Measurements from ENCODE around the gene LYRM4.

DNA sequence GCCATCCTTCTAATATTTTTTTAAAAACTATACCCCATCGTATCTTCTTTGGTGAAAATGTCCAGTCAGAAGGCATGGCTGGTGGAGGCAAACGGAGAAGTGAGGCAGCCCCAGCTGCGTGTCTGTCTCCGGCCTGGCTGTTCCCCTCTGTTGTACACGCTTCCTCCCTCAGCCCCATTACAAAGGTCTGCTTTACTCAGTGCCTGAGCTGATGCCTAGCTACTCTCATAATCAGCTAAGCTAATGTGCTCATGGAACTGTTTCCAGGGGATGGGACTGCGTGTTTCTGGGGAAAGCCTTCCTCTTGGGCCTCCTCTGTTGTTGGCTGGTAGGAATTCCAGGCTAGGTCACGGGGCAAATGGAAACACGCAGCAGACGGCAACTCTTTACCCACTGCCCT lies 108.3 kb downstream of the LYRM4 start:
- TF ChIP-seq, protein P1, sequence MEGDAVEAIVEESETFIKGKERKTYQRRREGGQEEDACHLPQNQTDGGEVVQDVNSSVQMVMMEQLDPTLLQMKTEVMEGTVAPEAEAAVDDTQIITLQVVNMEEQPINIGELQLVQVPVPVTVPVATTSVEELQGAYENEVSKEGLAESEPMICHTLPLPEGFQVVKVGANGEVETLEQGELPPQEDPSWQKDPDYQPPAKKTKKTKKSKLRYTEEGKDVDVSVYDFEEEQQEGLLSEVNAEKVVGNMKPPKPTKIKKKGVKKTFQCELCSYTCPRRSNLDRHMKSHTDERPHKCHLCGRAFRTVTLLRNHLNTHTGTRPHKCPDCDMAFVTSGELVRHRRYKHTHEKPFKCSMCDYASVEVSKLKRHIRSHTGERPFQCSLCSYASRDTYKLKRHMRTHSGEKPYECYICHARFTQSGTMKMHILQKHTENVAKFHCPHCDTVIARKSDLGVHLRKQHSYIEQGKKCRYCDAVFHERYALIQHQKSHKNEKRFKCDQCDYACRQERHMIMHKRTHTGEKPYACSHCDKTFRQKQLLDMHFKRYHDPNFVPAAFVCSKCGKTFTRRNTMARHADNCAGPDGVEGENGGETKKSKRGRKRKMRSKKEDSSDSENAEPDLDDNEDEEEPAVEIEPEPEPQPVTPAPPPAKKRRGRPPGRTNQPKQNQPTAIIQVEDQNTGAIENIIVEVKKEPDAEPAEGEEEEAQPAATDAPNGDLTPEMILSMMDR (IDR thresholded peaks at IDR 0.05; ENCODE audit: insufficient read depth, low read length) = no peak
- TF ChIP-seq, protein P2, sequence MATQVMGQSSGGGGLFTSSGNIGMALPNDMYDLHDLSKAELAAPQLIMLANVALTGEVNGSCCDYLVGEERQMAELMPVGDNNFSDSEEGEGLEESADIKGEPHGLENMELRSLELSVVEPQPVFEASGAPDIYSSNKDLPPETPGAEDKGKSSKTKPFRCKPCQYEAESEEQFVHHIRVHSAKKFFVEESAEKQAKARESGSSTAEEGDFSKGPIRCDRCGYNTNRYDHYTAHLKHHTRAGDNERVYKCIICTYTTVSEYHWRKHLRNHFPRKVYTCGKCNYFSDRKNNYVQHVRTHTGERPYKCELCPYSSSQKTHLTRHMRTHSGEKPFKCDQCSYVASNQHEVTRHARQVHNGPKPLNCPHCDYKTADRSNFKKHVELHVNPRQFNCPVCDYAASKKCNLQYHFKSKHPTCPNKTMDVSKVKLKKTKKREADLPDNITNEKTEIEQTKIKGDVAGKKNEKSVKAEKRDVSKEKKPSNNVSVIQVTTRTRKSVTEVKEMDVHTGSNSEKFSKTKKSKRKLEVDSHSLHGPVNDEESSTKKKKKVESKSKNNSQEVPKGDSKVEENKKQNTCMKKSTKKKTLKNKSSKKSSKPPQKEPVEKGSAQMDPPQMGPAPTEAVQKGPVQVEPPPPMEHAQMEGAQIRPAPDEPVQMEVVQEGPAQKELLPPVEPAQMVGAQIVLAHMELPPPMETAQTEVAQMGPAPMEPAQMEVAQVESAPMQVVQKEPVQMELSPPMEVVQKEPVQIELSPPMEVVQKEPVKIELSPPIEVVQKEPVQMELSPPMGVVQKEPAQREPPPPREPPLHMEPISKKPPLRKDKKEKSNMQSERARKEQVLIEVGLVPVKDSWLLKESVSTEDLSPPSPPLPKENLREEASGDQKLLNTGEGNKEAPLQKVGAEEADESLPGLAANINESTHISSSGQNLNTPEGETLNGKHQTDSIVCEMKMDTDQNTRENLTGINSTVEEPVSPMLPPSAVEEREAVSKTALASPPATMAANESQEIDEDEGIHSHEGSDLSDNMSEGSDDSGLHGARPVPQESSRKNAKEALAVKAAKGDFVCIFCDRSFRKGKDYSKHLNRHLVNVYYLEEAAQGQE (IDR thresholded peaks at IDR 0.05; ENCODE audit: insufficient replicate concordance, low read depth) = no peak
- TF ChIP-seq POLR2AphosphoS5 (IDR thresholded peaks at IDR 0.05; ENCODE audit: low read depth) = no peak
